Mesodermal cell (in vitro differentiated cells): Measurements from ENCODE around the gene MMP23B.
"Not testable (repeated sequence)": the region's sequence is repeated elsewhere in the genome, so short reads cannot be mapped to it uniquely, and the experiment has no call there.

ENCODE experiments used
- H3K27ac ChIP-seq: 2 replicates; pipeline ENCODE4 v1.7.0; 2013; ENCODE audit warnings: mild to moderate bottlenecking, low read depth, low read length, moderate library complexity; ENCODE audit not compliant: severe bottlenecking
- H3K36me3 ChIP-seq: 2 replicates; pipeline ENCODE4 v1.7.1; 2013; ENCODE audit warnings: mild to moderate bottlenecking, low read length, moderate library complexity; ENCODE audit not compliant: control insufficient read depth, insufficient read depth
- H3K4me1 ChIP-seq: one replicate; pipeline ENCODE4 v1.7.1; 2013; ENCODE audit warnings: mild to moderate bottlenecking, low read length; ENCODE audit not compliant: insufficient read depth, control insufficient read depth, poor library complexity, severe bottlenecking
- H3K4me3 ChIP-seq: 2 replicates; pipeline ENCODE4 v1.7.0; 2013; ENCODE audit warnings: low read length, control low read depth, mild to moderate bottlenecking; ENCODE audit not compliant: insufficient read depth, poor library complexity, severe bottlenecking; ENCODE audit errors: extremely low read depth
- H3K9me3 ChIP-seq: 2 replicates; pipeline ENCODE4 v1.7.1; 2013; ENCODE audit warnings: mild to moderate bottlenecking, low read length, moderate library complexity; ENCODE audit not compliant: control insufficient read depth
- WGBS, 2 experiments: methylation state at CpG; one replicate each; pipeline ENCODE4 v1.1.5; 2013; ENCODE audit warnings: missing lambda C conversion rate in 2 of 2; ENCODE audit not compliant: insufficient coverage in 2 of 2; 5-methylcytosine and 5-hydroxymethylcytosine counted together

Gene MMP23B

DNA sequence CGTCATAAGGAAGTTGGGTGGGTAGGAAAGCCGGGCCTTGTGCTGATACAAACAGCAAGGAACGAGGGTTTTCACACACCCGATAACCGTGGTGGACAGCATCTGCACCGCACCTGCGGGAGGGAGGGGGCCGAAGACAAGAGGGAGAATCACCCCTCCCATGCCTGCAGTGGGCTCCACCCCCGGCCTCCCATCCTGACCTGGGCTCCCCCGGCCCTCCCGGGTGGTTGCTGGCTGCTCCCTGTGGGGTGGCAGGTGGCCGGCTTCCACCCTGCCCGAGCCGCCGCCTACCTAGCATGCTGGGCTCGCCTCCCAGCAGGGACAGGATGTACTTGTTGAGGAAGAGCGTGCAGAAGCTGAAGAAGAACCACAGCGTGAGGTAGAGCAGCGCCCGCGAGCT, 44.1 kb downstream of the MMP23B start:
- H3K27ac ChIP-seq, H3K9me3 ChIP-seq, H3K4me1 ChIP-seq, H3K4me3 ChIP-seq: not testable (repeated sequence)
- no CpG with 5 or more reads among the region's 21 CpGs for WGBS, 2 experiments
- peaks cover 28% of the 10 kb centered on the region for H3K36me3 ChIP-seq

DNA sequence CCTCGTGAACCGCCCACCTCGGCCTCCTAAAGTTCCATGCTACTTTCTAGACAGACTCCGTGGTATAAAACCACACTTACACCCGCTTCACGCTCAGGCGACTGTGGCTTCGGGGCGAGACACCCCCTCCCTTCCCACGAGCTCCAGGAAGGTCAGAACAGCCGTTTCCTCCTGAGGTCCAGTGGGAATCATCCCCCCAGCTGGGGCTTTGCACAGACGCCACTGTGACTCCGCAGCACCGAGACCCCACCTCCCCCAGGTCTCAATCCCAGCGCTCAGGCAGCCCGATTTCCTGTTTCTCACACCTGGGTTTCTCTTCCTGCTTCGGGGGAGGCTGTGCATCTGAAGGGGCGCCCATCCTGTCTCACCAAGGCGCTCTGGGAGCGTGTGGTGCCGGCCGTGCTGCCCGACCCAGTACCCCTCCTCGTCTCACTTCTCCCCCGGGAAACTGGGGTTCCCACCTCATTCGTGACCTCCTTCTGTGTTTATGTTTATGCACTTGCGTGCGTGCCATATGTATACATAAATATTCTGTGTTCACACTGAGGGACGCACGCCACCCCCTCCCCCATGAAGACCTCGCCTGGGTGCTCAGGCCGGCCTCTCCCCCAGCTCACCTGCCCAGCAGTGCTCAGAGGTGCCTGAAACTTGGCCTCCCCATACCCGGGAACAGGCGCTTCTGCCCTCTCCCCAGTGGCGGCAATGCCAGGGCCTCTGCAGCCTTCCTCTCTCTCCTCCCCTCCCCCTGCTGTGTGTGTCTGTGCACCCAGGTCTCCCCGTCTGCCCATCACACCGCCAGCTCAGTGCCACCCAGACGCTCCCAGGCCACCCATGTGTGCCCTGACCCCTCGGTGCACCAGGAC, 46.0 kb downstream of the MMP23B start:
- H3K27ac ChIP-seq, result no peak overlapping the region
- 94 to 95% methylated on average over 32 to 33 of the region's 39 CpGs for WGBS, 2 experiments
- H3K4me1 ChIP-seq, result no peaks in the 10 kb centered on the region
- H3K9me3 ChIP-seq, result no peaks in the 10 kb centered on the region
- H3K36me3 ChIP-seq, result peaks cover 19% of the 10 kb centered on the region
- H3K4me3 ChIP-seq, result no peak overlapping the region

DNA sequence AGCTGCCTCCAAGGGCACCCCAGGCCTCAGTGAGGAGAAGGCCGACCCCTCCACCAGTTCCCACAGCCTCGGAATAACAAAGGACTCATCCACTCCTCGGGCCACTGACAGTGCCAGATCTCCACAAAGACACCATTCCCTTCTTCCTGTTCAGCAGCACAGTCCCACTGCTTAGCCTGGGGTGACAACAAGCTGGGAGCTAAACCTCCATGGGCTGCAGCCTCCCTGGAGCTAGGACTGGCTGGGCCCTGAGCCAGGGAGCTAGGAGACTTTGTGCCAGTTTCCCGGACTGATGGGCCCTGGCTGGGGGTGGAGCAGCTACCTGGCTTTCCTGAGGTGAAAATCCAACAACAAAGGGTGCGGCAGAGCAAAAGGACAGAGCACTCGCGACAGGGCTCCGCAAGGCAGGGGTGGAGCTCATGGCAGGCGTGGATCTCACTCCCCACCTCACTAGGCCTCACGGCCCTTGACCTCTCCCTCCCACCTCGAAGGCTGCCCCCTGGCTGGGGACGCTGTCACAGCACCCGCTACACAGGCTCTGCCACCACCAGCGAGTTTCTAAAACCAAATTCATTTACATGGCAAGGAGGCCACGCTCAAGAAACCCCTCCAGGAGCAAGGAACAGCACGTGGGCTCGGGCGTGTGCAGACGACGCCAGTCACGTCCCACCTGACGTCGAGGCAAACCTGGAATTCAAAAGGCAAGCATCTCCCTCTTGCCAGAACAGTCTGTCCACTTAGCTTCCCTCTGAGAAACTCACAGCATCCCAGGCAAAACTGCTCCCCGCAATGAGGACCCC, 46.8 kb downstream of the MMP23B start:
- Histone ChIP-seq H3K9me3 (no peaks in the 10 kb centered on the region), H3K4me3 (no peak overlapping the region), H3K36me3 (peaks cover 24% of the 10 kb centered on the region), H3K27ac (no peak overlapping the region), H3K4me1 (no peaks in the 10 kb centered on the region)
- whole genome bisulfite sequencing, 2 experiments, result 83 to 86% methylated on average over 23 to 24 of the region's 24 CpGs

DNA sequence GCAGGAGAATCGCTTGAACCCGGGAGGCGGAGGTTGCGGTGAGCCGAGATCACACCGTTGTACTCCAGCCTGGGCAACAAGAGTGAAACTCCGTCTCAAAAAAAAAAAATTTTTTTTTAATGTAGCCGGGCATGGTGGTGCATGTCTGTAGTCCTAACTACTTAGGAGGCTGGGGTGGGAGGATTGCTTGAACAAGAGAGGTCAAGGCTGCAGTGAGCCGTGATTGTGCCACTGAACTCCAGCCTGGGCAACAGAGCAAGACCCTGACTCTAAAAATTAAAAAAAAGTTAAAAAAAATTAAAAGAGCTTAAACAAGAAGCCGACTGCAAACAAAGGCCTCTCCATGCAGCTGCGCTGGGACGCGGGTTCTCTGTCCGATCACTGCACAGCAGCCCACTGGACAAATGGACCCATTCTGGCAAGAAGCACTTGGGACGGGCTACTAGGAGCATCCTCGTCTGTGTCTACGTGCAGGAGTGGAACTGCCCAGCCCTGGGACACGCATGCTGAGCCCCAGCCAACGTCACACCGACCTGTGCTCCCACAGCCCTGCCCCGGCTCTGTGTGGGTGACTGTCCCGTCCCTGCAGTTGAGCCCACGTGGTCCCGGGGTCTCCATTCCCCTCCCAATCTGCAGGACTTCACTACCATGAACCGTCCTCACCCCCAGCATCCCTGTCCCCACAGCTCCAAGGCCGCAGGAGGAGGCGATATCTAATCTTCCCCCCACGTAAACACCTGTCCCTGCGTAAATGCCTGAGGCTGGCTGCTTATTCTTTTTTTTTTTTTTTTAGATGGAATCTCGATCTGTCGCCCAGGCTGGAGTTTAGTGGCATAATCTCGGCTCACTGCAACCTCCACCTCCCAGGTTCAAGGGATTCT, 48.3 kb downstream of the MMP23B start:
- H3K27ac ChIP-seq, result no peak overlapping the region

DNA sequence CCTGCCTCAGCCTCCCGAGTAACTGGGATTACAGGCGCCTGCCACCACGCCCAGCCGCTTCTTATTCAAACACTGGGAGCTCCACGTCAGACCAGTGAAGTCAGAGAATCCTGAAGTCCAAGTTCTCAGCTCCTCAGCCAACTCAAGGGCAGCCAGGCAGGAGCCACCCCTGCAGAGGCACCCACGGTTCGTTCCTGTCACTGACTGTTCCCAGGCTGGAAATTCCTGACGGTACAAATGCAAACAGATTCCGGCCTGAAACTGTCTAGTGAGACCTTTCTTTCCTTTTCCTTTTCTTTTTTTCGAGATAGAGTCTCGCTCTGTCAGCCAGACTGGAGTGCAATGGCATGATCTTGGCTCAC, 48.9 kb downstream of the MMP23B start:
- H3K4me3 ChIP-seq, result no peak overlapping the region
- WGBS, 2 experiments, result 82 to 88% methylated on average over 11 of the region's 11 CpGs
- H3K27ac ChIP-seq, result no peak overlapping the region
- H3K4me1 ChIP-seq, result no peaks in the 10 kb centered on the region
- H3K9me3 ChIP-seq, result no peaks in the 10 kb centered on the region
- H3K36me3 ChIP-seq, result peaks cover 35% of the 10 kb centered on the region

More for the DNA sequence above, 48.3 kb downstream of the MMP23B start:
- Histone ChIP-seq H3K36me3 (peaks cover 30% of the 10 kb centered on the region), H3K4me1 (no peaks in the 10 kb centered on the region), H3K4me3 (no peak overlapping the region), H3K9me3 (no peaks in the 10 kb centered on the region)
- WGBS, 2 experiments, result 98% methylated on average over 21 to 30 of the region's 32 CpGs

DNA sequence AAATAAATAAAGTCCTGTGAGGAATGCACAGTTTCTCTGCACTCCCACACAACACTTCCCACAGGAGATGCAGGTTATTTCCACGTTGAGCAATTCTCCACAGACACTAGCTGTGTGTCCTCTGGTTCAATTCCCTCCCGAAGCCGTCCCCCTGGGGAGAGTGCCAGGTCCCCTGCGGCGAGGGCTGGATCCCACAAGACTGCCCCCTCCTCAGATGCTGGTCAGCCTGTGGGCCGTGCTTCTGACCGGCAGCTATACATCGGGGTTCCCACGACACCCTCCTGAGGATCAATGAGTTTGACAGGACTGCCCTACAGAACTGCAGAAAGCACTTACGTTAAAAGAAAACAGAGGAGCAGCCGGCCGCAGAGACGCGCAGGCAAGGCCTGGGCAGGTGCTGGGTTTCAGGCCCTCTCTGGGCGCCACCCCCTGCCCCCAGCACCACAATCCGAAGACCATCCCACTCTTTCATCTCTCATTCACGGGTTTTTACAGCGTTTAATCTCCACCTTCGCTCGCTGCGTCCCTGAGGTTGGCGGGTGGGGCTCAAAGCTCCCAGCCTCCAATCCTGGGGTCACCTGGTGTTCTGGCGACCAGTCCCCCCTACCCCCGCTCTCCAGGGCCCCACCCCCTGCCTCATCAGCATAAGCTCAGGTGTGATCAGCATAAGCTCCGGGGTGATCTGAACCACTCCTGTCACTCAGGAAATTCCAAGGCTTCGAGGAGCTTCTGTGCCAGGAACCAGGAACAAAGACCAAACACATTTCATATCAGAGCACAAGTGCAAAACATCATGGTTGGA, 51.3 kb downstream of the MMP23B start:
- Histone ChIP-seq H3K4me1 (no peaks in the 10 kb centered on the region), H3K4me3 (no peak overlapping the region), H3K36me3 (peaks cover 50% of the 10 kb centered on the region), H3K27ac (no peak overlapping the region), H3K9me3 (no peaks in the 10 kb centered on the region)
- 88 to 89% methylated on average over 22 to 25 of the region's 26 CpGs for WGBS, 2 experiments
